ENCODE data around the gene TAF3. TPM values are rescaled to one million over a fixed set of nuclear protein-coding genes. Genes with fewer than 3 reads are reported as not detected.

Gene TAF3
- polyA plus RNA-seq, 1 of the 3 experiments (the other 2 are of a cell fraction): 2.4 TPM

DNA sequence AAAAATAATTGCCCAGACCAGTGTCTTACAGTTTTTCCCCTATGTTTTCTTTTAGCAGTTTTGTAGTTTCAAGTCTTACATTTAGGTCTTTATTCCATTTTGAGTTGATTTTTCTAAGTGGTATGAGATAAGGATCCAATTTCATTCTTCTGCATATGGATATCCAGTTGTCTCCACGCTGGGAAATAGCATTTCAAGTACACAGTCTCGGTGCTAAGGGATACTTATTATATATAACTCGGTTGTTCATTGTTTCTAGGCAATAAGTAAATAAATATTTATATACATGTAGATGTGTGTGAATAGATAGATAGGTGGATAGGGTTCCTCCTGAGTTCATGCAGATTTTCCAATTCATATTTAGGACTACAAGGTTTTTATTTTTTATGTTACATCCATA, 16.0 kb downstream of the TAF3 start:
- H3K9me2 ChIP-seq: no peaks in the 10 kb centered on the region
- no peaks in the 10 kb centered on the region for H3K36me3 ChIP-seq (replicated peaks in 1 of 2; ENCODE audit: control insufficient read depth in 1 of 2, insufficient read depth in 2 of 2, low read length in 1 of 2)
- no peak overlapping the region for H3K9ac ChIP-seq
- CTCF ChIA-PET: no interaction called here
- H3K27me3 ChIP-seq (ENCODE audit: insufficient read depth): no peaks in the 10 kb centered on the region
- H3K9me3 ChIP-seq: no peaks in the 10 kb centered on the region
- no peak overlapping the region for H3K4me3 ChIP-seq (ENCODE audit: low read depth in 2 of 2, low read length in 1 of 2)
- no peaks in the 10 kb centered on the region for H4K20me1 ChIP-seq (ENCODE audit: insufficient read depth)
- H3F3A ChIP-seq (replicated peaks; ENCODE audit: insufficient read depth): no peaks in the 10 kb centered on the region
- POLR2A ChIA-PET: no interaction called here
- no peak for DNase-seq
- H3K4me1 ChIP-seq (ENCODE audit: control insufficient read depth in 1 of 2, insufficient read depth in 2 of 2, low read depth in 1 of 2, low read length in 1 of 2): no peaks in the 10 kb centered on the region
- 98% methylated on average over 3 of the region's 3 CpGs for WGBS (ENCODE audit: low lambda C conversion rate)
- TF ChIP-seq, protein P1, sequence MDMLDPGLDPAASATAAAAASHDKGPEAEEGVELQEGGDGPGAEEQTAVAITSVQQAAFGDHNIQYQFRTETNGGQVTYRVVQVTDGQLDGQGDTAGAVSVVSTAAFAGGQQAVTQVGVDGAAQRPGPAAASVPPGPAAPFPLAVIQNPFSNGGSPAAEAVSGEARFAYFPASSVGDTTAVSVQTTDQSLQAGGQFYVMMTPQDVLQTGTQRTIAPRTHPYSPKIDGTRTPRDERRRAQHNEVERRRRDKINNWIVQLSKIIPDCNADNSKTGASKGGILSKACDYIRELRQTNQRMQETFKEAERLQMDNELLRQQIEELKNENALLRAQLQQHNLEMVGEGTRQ (IDR thresholded peaks at IDR 0.05; ENCODE audit: borderline replicate concordance, low read depth, low read length): no peak
- TF ChIP-seq TCF12 (IDR thresholded peaks at IDR 0.05) (no peak), EP300 (IDR thresholded peaks at IDR 0.05; ENCODE audit: borderline replicate concordance in 1 of 2, low read depth in 1 of 2, low read length in 1 of 2) (no peak), SIN3A (IDR thresholded peaks at IDR 0.05; ENCODE audit: borderline replicate concordance, low read depth, low read length) (no peak), FOSL2 (IDR thresholded peaks at IDR 0.05; ENCODE audit: borderline replicate concordance, low read depth) (no peak), SMC3 (IDR thresholded peaks at IDR 0.05; ENCODE audit: low read depth, low read length) (no peak), RAD21 (IDR thresholded peaks at IDR 0.05; ENCODE audit: low read length) (no peak), MEF2A (IDR thresholded peaks at IDR 0.05; ENCODE audit: borderline replicate concordance, low read depth) (no peak), JUND (IDR thresholded peaks at IDR 0.05) (no peak)
- TF ChIP-seq, protein P2, sequence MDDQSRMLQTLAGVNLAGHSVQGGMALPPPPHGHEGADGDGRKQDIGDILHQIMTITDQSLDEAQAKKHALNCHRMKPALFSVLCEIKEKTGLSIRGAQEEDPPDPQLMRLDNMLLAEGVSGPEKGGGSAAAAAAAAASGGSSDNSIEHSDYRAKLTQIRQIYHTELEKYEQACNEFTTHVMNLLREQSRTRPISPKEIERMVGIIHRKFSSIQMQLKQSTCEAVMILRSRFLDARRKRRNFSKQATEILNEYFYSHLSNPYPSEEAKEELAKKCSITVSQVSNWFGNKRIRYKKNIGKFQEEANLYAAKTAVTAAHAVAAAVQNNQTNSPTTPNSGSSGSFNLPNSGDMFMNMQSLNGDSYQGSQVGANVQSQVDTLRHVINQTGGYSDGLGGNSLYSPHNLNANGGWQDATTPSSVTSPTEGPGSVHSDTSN (IDR thresholded peaks at IDR 0.05): no peak
- TF ChIP-seq, protein P3, sequence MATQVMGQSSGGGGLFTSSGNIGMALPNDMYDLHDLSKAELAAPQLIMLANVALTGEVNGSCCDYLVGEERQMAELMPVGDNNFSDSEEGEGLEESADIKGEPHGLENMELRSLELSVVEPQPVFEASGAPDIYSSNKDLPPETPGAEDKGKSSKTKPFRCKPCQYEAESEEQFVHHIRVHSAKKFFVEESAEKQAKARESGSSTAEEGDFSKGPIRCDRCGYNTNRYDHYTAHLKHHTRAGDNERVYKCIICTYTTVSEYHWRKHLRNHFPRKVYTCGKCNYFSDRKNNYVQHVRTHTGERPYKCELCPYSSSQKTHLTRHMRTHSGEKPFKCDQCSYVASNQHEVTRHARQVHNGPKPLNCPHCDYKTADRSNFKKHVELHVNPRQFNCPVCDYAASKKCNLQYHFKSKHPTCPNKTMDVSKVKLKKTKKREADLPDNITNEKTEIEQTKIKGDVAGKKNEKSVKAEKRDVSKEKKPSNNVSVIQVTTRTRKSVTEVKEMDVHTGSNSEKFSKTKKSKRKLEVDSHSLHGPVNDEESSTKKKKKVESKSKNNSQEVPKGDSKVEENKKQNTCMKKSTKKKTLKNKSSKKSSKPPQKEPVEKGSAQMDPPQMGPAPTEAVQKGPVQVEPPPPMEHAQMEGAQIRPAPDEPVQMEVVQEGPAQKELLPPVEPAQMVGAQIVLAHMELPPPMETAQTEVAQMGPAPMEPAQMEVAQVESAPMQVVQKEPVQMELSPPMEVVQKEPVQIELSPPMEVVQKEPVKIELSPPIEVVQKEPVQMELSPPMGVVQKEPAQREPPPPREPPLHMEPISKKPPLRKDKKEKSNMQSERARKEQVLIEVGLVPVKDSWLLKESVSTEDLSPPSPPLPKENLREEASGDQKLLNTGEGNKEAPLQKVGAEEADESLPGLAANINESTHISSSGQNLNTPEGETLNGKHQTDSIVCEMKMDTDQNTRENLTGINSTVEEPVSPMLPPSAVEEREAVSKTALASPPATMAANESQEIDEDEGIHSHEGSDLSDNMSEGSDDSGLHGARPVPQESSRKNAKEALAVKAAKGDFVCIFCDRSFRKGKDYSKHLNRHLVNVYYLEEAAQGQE (IDR thresholded peaks at IDR 0.05; ENCODE audit: low read depth, low read length): no peak
- H3K4me2 ChIP-seq: no peak overlapping the region
- peaks cover 60% of the 10 kb centered on the region for H3K79me2 ChIP-seq (ENCODE audit: insufficient read depth)
- no peak overlapping the region for H2AFZ ChIP-seq (ENCODE audit: low read depth)
- no peak overlapping the region for H3K27ac ChIP-seq (ENCODE audit: low read depth in 2 of 2, low read length in 1 of 2)

DNA sequence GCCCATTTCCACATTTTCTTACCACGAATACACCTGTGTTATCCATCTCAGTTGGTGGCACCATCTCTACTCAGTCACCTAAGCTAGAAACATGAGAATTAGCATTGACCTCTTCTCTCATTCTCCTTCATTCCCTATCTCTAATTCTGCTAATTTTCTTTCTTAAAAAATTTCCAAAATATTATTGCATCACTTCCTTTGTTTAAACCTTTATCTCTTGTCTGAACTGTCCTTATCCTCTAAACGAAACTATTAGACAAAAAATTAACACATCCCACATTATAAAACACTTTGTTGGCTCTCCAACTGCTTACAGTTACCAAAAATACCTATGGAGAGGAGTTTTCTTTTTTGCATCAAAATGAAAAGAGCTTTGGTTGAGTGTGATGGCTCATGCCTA, 18.3 kb downstream of the TAF3 start:
- no peaks in the 10 kb centered on the region for H3K9me3 ChIP-seq
- H3K4me1 ChIP-seq (ENCODE audit: control insufficient read depth in 1 of 2, insufficient read depth in 2 of 2, low read depth in 1 of 2, low read length in 1 of 2): no peaks in the 10 kb centered on the region
- H2AFZ ChIP-seq (ENCODE audit: low read depth): no peak overlapping the region
- no peaks in the 10 kb centered on the region for H3K27me3 ChIP-seq (ENCODE audit: insufficient read depth)
- no peaks in the 10 kb centered on the region for H4K20me1 ChIP-seq (ENCODE audit: insufficient read depth)
- no peak overlapping the region for H3K4me2 ChIP-seq
- no peak overlapping the region for H3K27ac ChIP-seq (ENCODE audit: low read depth in 2 of 2, low read length in 1 of 2)
- TF ChIP-seq MEF2A (IDR thresholded peaks at IDR 0.05; ENCODE audit: borderline replicate concordance, low read depth) (no peak), CHD2 (IDR thresholded peaks at IDR 0.05; ENCODE audit: low read length, partially characterized antibody) (no peak), TCF12 (IDR thresholded peaks at IDR 0.05) (no peak), EZH2phosphoT487 (IDR thresholded peaks at IDR 0.05; ENCODE audit: borderline replicate concordance, low read depth) (no peak), SIN3A (IDR thresholded peaks at IDR 0.05; ENCODE audit: borderline replicate concordance, low read depth, low read length) (no peak)
- TF ChIP-seq, protein P3 (IDR thresholded peaks at IDR 0.05; ENCODE audit: low read depth, low read length): no peak
- TF ChIP-seq, protein P4, sequence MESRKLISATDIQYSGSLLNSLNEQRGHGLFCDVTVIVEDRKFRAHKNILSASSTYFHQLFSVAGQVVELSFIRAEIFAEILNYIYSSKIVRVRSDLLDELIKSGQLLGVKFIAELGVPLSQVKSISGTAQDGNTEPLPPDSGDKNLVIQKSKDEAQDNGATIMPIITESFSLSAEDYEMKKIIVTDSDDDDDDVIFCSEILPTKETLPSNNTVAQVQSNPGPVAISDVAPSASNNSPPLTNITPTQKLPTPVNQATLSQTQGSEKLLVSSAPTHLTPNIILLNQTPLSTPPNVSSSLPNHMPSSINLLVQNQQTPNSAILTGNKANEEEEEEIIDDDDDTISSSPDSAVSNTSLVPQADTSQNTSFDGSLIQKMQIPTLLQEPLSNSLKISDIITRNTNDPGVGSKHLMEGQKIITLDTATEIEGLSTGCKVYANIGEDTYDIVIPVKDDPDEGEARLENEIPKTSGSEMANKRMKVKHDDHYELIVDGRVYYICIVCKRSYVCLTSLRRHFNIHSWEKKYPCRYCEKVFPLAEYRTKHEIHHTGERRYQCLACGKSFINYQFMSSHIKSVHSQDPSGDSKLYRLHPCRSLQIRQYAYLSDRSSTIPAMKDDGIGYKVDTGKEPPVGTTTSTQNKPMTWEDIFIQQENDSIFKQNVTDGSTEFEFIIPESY (IDR thresholded peaks at IDR 0.05; ENCODE audit: borderline replicate concordance, low read depth): no peak
- WGBS (ENCODE audit: low lambda C conversion rate): 88% methylated on average over 2 of the region's 2 CpGs
- H3K36me3 ChIP-seq (replicated peaks in 1 of 2; ENCODE audit: control insufficient read depth in 1 of 2, insufficient read depth in 2 of 2, low read length in 1 of 2): no peaks in the 10 kb centered on the region
- DNase-seq: no peak
- no peak overlapping the region for H3K9ac ChIP-seq
- no peaks in the 10 kb centered on the region for H3F3A ChIP-seq (replicated peaks; ENCODE audit: insufficient read depth)
- no peak overlapping the region for H3K4me3 ChIP-seq (ENCODE audit: low read depth in 2 of 2, low read length in 1 of 2)
- H3K9me2 ChIP-seq: no peaks in the 10 kb centered on the region
- CTCF ChIA-PET: interaction anchor here (0.8 kb wide), 1 partner anchor 13 kb away, joined by 4 read pairs; no protein-coding TSS in a partner anchor
- peaks cover 47% of the 10 kb centered on the region for H3K79me2 ChIP-seq (ENCODE audit: insufficient read depth)
- POLR2A ChIA-PET: no interaction called here
